Globus pallidus (tissue), 1 donor: ENCODE data around the gene ZDHHC8.

Experiments used
- DNase-seq: peaks from one replicate; pipeline ENCODE4 v3.0.0-alpha.2; 2015; ENCODE audit warnings: low spot score

The ZDHHC8 gene

GRCh38 chr22:20193761-20194494 is 62.3 kb downstream of the ZDHHC8 start:
- no peak for DNase-seq

GRCh38 chr22:20194681-20195593 is 63.3 kb downstream of the ZDHHC8 start:
- no peak for DNase-seq

GRCh38 chr22:20196094-20196842 is 64.7 kb downstream of the ZDHHC8 start:
- DNase-seq, result no peak
